Measurements from ENCODE around the gene TAS2R8.

GRCh38 chr12:10759657-10760056, 47.4 kb downstream of the TAS2R8 start:
- TF ChIP-seq CTCF (IDR thresholded peaks at IDR 0.05; ENCODE audit: insufficient read depth, low read length, poor library complexity, severe bottlenecking) (no peak), EZH2phosphoT487 (conservative IDR thresholded peaks at IDR 0.05; ENCODE audit: low read length) (no peak)

Measured in SU-DHL-6 (cell line).